GM21723 (cell line): ENCODE results near the gene TMEM217.

Experiments
- ATAC-seq: cut with Tn5 transposase; IDR thresholded peaks from one replicate; pipeline ENCODE4 v1.9.1; 2021; ENCODE audit warnings: mild to moderate bottlenecking, moderate library complexity; ENCODE audit not compliant: unreplicated experiment

TMEM217 gene

DNA sequence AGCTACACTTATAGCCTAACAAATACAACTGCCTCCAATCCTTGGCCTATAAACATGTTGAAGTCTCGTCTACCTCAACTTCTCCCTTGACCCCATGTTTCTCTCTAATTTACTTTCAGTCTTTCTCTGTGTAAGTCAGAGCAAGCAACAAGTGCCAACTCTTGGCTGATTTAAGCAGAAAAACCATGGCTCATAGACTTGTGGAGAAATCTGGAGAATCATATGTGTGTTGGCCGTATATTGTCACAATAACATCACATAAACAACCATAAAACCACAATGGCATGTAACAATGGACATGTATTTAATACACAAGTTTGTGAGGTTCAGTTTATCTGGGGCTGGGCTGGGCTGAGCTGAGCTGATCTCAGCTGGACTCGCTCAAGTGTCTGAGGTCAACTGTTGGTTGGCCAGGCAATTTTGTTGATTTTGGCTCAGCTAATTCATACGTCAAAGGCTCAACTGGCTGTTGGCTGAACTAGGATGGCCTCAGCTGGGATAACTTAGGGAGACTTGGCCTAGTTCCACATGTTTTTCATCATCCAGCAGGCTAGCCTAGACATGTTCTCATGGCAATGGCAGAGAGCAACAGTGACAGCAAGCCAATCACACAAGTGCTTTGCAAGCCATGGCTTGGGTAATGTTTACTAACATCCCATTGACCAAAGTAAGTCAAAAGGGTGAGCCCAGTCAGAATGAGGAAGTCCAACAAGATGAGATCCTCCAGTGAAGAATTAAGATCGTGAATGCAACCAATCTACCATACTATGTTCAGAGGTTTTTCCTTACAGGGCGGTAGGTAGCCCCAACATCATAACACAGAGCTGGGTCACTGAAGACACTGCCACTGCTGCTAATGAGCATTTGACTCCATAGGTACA lies 13.3 kb downstream of the TMEM217 start:
- no peak for ATAC-seq

- ATAC-seq: no peak
Measured at GRCh38 chr6:37243816-37244370, 14.1 kb downstream of the TMEM217 start.

DNA sequence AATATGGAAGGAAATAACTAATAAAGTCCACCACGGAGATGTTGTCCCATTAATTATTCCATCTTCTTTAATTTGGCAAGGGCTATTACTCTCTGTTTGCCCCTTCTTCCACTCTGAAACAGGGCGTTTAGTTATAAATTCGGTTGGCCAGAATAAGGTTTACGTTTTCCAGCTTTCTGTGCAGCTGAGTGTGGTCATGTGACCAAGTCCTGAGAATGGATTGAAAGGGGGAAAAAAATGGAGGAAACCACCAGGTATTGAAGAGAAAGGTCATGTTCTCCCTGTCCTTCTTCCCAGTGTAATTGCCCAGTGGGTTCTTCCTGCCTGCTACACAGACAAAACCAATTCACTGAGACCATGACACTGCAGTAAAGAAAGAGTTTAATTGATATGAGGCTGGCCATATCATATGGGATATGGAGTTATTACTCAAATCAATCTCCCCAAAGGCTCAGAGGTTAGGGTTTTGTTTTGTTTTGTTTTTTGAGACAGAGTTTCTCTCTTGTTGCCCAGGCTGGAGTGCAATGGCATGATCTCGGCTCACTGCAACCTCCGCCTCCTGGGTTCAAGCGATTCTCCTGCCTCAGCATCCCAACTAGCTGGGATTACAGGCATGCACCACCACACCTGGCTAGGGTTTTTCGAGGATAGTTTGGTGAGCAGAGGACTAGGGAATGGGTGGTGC lies 14.7 kb downstream of the TMEM217 start:
- ATAC-seq: no peak

DNA sequence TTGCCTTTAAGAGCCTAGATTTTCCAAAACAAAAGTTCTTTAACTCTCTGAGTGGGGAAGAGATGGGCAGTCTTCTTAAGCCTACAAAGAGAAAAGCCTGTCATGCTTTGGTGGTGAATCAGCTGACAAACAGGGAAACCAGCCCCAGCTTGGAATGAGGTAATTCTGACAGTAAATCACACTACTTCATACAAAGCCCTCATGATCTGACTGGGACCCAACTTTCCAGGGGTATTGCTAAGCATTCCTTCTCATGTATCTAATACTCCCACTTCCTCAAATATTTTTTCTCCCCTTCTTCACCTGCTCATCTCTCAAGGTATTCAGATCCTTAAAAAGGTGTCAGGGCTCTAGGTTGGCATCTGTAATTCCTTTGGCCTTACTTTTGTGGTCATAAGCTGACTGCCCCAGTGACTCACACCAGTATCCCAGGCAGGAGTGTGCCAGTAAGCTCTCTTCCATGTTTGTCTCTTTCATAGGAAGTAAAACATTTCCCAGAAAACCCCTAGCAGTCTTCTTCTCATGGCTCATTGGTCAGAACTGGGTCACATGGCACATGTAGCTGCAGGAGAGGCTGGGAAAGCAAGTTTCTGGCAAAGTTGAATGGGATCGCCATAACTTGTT lies 15.4 kb downstream of the TMEM217 start:
- no peak for ATAC-seq

DNA sequence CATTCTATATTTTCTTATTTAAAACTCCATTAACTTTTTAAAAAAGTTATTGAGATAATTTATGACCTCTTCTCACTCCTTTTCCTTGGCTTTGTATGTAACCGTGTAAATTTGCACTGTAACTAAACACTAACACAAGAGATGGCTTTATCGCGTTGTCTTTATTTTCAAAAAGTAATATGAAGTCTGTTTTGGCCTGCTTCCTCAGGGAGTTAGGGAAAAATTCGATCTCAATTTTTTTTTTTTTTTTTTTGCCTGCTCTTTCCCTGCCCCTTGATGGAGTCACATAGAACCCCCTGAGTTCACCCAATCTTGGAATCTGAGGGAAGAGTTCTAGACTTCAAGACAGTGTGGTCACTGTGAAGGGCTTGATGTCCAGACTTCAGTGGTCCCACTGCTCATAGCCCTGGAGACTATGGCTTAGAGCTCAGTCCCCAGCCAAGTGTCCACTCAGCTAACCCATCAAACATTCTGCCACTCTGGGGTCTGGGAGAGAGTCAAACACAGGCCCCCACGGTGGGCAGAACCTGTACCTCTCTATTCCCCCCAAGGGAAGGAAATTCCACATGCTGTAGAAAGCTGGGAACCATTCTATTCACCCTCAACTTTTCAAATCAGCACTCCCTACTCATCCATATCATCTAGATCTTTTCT lies 16.0 kb downstream of the TMEM217 start:
- ATAC-seq: no peak

GRCh38 chr6:37241131-37241530 lies 16.8 kb downstream of the TMEM217 start:
- ATAC-seq: no peak

DNA sequence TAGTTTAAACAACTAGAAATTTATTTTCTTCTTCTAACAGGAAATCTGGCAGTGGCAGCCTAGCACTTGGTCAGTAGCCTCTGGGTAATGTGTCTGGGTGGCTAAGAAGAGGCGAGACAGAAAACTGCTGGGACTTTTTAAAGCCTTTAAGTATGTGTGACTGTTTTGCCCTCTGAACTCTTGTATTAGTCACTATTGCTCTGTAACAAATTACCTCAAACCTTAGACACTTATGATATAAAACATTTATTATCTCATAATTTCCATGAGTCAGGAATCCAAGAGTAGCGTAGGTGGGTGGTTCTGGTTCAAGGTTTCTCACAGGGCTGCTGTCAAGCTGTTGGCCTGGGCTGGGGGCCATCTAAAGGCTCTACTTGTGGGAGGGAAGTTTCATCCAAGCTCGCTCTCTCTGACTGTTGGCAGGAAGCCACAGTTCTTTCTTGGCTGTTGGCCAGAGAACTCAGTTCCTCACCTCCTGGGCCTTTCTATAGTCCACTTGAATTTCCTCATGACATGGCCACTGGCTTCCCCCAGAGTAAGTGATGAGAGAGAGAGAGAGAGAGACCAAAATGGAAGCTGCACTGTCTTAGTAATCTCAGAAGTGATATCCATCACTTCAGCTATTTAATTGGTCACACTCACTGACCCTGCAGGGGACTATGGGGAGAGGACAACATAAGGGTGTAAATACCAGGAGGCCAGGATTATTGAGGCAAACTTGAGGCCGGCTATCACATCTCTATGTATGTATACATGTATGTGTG lies 17.8 kb downstream of the TMEM217 start:
- peak; percentile 70 for ATAC-seq

DNA sequence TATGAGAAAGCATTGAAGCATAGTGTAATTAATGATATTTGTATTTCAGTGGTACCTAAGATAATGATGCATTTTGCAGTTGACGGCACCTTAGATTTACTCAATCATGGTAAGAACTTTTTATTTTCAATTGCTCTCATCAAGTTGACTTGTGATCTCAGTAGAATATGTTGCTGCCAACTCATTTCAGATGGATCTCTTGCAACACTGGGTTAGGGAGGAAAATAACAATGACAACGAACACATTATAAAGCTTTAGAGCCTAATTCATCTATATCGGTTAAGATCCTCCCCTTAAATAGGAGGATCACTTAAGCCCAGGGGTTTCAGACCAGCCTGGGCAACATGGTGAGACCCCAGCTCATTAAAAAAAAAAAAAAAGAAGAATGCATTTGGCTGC lies 18.4 kb downstream of the TMEM217 start:
- ATAC-seq: no peak

GRCh38 chr6:37238381-37238780 lies 19.6 kb downstream of the TMEM217 start:
- no peak for ATAC-seq

GRCh38 chr6:37237789-37238188 lies 20.2 kb downstream of the TMEM217 start:
- no peak for ATAC-seq

DNA sequence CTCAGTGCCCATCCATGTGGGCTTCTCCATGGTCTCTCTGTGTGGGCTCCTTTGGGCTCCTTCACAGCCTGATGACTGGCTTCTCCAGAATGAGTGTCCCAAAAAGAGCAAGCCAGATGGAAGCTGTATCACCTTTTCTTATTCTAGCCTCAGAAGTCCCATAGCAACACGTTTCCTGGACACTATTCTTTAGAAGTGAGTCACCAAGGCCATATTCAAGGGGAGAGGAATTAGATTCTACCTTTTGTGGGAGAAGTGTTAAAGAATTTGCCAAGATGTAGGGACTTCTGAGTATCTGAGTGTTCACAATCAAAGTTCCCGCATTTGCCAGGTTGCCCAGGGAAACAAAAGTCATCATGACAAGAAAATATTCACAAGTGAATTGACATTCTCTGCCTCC lies 21.0 kb downstream of the TMEM217 start:
- no peak for ATAC-seq

DNA sequence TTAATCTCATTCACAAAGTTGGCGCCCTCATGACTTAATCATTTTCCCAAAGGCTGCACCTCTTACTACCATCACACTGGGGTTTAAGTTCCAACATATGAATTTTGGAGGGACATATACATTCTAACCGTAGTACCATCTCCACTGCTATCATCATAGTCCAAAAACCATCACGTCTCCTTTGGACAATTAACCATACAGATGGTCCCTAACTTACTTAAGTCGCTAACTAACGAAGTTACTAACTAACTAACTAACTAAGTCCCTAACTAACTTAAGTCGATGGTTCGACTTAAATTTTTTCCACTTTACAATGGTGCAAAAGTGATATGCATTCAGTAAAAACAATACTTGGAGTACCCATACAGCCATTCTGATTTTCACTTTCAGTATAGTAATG lies 24.4 kb downstream of the TMEM217 start:
- no peak for ATAC-seq

GRCh38 chr6:37232430-37233017 lies 25.4 kb downstream of the TMEM217 start:
- no peak for ATAC-seq

DNA sequence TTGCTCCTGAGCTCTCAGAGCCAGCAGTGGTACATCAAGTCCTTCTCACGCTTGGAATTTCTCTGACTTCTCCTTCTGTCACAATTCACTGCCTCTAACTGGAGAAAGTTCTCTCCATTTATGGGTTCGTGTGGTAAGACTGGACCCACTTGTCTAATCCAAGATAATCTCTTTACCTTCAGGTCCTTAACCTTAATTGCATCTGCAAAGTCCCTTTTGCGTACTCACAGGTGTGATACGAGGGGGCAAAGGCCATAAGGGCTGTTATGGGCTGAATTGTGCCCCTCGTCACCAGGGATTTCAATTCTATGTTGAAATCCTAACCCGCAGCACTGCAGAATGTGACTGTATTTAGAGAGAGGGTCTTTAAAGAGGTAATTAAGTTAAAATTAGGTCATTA lies 27.8 kb downstream of the TMEM217 start:
- no peak for ATAC-seq

DNA sequence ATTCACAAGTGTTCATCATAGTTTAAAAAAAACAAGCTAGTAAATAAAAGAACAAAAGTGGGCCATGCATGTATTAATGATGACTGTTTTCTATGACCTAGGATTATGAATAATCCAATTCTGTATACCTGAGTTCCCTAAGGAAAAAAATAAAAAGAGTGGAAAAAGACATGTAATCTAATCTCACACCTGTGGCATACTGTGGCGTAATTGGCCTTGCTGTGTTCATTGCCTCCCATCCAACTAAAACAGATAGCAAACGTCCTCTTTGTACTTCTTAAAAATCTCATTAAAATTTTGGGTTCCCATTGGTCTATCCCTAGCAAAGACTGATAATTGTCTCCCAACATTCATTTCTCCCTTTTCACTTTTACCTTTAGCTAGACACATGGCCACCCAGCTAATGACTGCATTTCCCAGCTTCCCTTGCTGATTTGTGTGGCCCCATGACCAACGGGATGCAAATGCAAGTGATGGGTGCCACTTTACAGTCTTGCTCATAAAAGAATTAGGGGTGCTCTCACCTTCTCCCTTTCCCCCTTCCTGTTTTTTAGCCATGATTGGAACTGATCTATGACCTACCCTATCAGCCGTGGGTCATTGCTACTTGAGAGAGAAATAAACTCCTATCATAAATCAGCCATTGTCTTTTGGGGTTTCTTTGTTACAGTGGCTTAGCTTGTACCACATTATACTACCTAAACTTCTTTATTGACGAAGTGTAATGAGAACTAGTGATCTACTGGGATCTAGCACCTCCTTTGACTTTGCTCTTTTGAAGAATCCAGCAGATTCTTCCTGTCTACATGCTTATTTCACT lies 32.4 kb downstream of the TMEM217 start:
- no peak for ATAC-seq

- ATAC-seq: no peak
Measured at GRCh38 chr6:37222992-37223391, 35.0 kb downstream of the TMEM217 start.

- ATAC-seq: peak; percentile 90
Measured at GRCh38 chr6:37222125-37222967, 35.6 kb downstream of the TMEM217 start.

DNA sequence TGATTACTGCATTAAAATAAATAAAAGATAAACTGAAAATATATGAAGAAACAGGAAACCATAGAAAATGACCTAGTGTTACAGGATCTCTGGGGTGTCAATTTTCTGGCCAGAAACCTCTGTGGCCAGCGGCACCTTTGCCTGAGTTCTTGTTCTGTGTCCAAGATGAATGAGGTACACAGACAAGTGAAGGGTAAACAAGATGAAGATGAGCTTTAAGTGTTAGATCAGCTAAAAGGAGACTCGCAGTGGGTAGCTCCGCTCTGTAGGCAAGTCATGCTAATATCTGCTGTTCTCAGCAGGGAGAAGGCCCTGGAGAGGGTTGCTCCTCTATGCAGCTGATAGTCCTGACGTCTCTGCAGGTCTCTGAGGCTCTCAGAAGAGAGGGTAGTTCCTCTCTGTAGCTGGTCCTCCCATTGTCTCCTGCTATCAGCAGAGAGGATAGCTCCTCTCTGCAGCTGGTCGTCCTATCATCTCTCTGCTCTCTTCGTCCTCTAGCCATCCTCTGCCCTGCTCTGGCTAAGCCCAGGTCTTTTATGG lies 36.3 kb downstream of the TMEM217 start:
- peak; percentile 15 for ATAC-seq
